CD4-positive, alpha-beta T cell treated with Interleukin-4 for 1 hour (primary cell): ENCODE data around the gene ERICH4.

ENCODE experiments used
- DNase-seq, 2 donors: peaks; one replicate each; pipeline ENCODE4 v3.0.0-alpha.2; 2020 to 2022

ERICH4 gene

GRCh38 chr19:41435936-41436673 lies 6.9 kb upstream of the ERICH4 start:
- no peak for DNase-seq

- DNase-seq, result no peak
Measured at GRCh38 chr19:41436674-41436951, 6.3 kb upstream of the ERICH4 start.

GRCh38 chr19:41437944-41438574 lies 4.9 kb upstream of the ERICH4 start:
- no peak for DNase-seq

GRCh38 chr19:41439441-41440222 lies 3.3 kb upstream of the ERICH4 start, which contains the start of gene DMAC2:
Gene DMAC2 (minus strand): TSS chr19:41439912. CDS start chr19:41439899, 13 bp downstream.
- peak; percentile 95 to 96 for DNase-seq

- no peak for DNase-seq
Measured at GRCh38 chr19:41441321-41441945, 1.5 kb upstream of the ERICH4 start.

- no peak for DNase-seq
Measured at GRCh38 chr19:41443813-41444455, 978 bp downstream of the ERICH4 start.

- DNase-seq, result no peak
Measured at GRCh38 chr19:41445575-41445974, 2.6 kb downstream of the ERICH4 start.

- DNase-seq, result no peak
Measured at GRCh38 chr19:41447732-41448332, 4.9 kb downstream of the ERICH4 start.

GRCh38 chr19:41449079-41449864 lies 6.3 kb downstream of the ERICH4 start:
- peak; percentile 74 to 75 for DNase-seq

GRCh38 chr19:41449865-41450178 lies 6.9 kb downstream of the ERICH4 start:
- DNase-seq, result no peak

GRCh38 chr19:41452584-41453275 lies 9.8 kb downstream of the ERICH4 start:
- no peak for DNase-seq

GRCh38 chr19:41455936-41456335 lies 13.0 kb downstream of the ERICH4 start:
- no peak for DNase-seq

GRCh38 chr19:41456342-41456918 lies 13.5 kb downstream of the ERICH4 start:
- no peak for DNase-seq

GRCh38 chr19:41457241-41457640 lies 14.3 kb downstream of the ERICH4 start:
- DNase-seq, result peak in 1 of 2 donors; percentile 49

GRCh38 chr19:41462497-41462896 lies 19.5 kb downstream of the ERICH4 start:
- no peak for DNase-seq

- peak; percentile 26 to 70 for DNase-seq
Measured at GRCh38 chr19:41463257-41464256, 20.6 kb downstream of the ERICH4 start.

- DNase-seq, result no peak
Measured at GRCh38 chr19:41476583-41476982, 33.6 kb downstream of the ERICH4 start.

GRCh38 chr19:41478171-41478570 lies 35.2 kb downstream of the ERICH4 start:
- no peak for DNase-seq
